Measurements from ENCODE around the gene USP17L5. TPM values are rescaled to one million over a fixed set of nuclear protein-coding genes. Genes with fewer than 3 reads are reported as not detected.
"Not testable (repeated sequence)": the region's sequence is repeated elsewhere in the genome, so short reads cannot be mapped to it uniquely, and the experiment has no call there.

USP17L5 gene
- total and polyA plus RNA-seq, 2 of the 4 experiments (the other 2 are of a cell fraction), result not detected

DNA sequence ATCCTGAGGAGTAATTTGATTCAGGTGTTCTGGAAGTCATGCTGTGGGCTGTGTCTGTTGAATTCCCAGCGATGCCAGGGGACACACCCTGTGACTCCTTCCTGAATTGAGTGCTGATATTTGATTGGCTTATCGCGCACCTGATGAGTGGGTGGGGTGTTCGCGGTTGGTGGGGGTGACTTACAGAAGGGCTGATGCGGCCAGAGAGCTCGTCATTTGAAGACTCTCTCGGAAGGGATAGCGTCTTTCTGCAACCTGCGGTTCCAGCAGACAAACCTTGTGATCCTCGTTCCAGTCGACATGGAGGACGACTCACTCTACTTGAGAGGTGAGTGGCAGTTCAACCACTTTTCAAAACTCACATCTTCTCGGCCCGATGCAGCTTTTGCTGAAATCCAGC, 14.1 kb downstream of the USP17L5 start, which contains the start of gene USP17L29:
Gene USP17L29 (plus strand): TSS at position 301 of the 400 bp plus-strand sequence. CDS start 0 bp downstream, at position 301.
- in situ Hi-C loops (cut with MboI; ENCODE audit: low sequenced_read_pairs); H3K79me1 ChIP-seq (ENCODE audit: low read depth in 1 of 2, low read length in 2 of 2); H2BK15ac ChIP-seq (ENCODE audit: low read depth, low read length); H3K27ac ChIP-seq (ENCODE audit: insufficient read depth, low read length); H3K23ac ChIP-seq (ENCODE audit: low read depth, low read length); POLR2A ChIA-PET (ENCODE audit: unreplicated experiment); H3K36me3 ChIP-seq (ENCODE audit: control insufficient read depth, insufficient read depth, low read length); H4K20me1 ChIP-seq (ENCODE audit: insufficient read depth, low read length); dilution Hi-C loops (cut with HindIII; ENCODE audit: low sequenced_read_pairs, unreplicated experiment); H3K9me3 ChIP-seq (ENCODE audit: control insufficient read depth, insufficient read depth, low read length); H3K56ac ChIP-seq (ENCODE audit: extremely low read depth, insufficient read depth, low read length); H4K91ac ChIP-seq (ENCODE audit: insufficient read depth, low read depth, low read length); CTCF ChIA-PET; H3K9me1 ChIP-seq (ENCODE audit: insufficient read depth, low read length); DNase-seq; H3K4me1 ChIP-seq (ENCODE audit: control insufficient read depth, insufficient read depth, low read length); H2AFZ ChIP-seq (replicated peaks; ENCODE audit: low read length, poor library complexity); H3K18ac ChIP-seq (ENCODE audit: low read depth, low read length); H4K8ac ChIP-seq (ENCODE audit: low read depth in 2 of 2, low read length in 2 of 2); H2BK20ac ChIP-seq (ENCODE audit: low read depth, low read length); ATAC-seq (ENCODE audit: low read depth); H3K4me3 ChIP-seq (ENCODE audit: insufficient read depth, low read depth, low read length); H3K4ac ChIP-seq (ENCODE audit: low read depth, low read length); H4K5ac ChIP-seq (ENCODE audit: low read depth, low read length); H3K27me3 ChIP-seq (ENCODE audit: control insufficient read depth, insufficient read depth, low read length); H2AK5ac ChIP-seq (ENCODE audit: low read depth, low read length); H3K4me2 ChIP-seq (ENCODE audit: low read depth, low read length); H3K9ac ChIP-seq (ENCODE audit: low read depth, low read length); intact Hi-C loops (cut with micrococcal nuclease); H3K14ac ChIP-seq (replicated peaks; ENCODE audit: low read depth, low read length); H2BK5ac ChIP-seq (ENCODE audit: low read depth, low read length, poor library complexity, severe bottlenecking); BruUV-seq (replicated peaks); H2BK120ac ChIP-seq (ENCODE audit: low read depth, low read length); H2AK9ac ChIP-seq (replicated peaks; ENCODE audit: low read depth, low read length, poor library complexity): not testable (repeated sequence)
- WGBS, 2 experiments (ENCODE audit: extremely low coverage in 2 of 2, insufficient read length in 1 of 2), result no CpG with 5 or more reads among the region's 15 CpGs

DNA sequence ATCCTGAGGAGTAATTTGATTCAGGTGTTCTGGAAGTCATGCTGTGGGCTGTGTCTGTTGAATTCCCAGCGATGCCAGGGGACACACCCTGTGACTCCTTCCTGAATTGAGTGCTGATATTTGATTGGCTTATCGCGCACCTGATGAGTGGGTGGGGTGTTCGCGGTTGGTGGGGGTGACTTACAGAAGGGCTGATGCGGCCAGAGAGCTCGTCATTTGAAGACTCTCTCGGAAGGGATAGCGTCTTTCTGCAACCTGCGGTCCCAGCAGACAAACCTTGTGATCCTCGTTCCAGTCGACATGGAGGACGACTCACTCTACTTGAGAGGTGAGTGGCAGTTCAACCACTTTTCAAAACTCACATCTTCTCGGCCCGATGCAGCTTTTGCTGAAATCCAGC, 23.6 kb downstream of the USP17L5 start, which contains the start of gene USP17L30:
Gene USP17L30 (plus strand): TSS at position 301 of the 400 bp plus-strand sequence. CDS start 0 bp downstream, at position 301.
- DNase-seq; H3K4ac ChIP-seq (ENCODE audit: low read depth, low read length); H3K79me1 ChIP-seq (ENCODE audit: low read depth in 1 of 2, low read length in 2 of 2); H2BK120ac ChIP-seq (ENCODE audit: low read depth, low read length); H3K9ac ChIP-seq (ENCODE audit: low read depth, low read length); H4K5ac ChIP-seq (ENCODE audit: low read depth, low read length); H2AFZ ChIP-seq (replicated peaks; ENCODE audit: low read length, poor library complexity); H4K8ac ChIP-seq (ENCODE audit: low read depth in 2 of 2, low read length in 2 of 2); CTCF ChIA-PET; H3K4me3 ChIP-seq (ENCODE audit: insufficient read depth, low read depth, low read length); H2BK20ac ChIP-seq (ENCODE audit: low read depth, low read length); H3K18ac ChIP-seq (ENCODE audit: low read depth, low read length); ATAC-seq (ENCODE audit: low read depth); H3K27me3 ChIP-seq (ENCODE audit: control insufficient read depth, insufficient read depth, low read length); H3K4me2 ChIP-seq (ENCODE audit: low read depth, low read length); H2BK15ac ChIP-seq (ENCODE audit: low read depth, low read length); H3K9me3 ChIP-seq (ENCODE audit: control insufficient read depth, insufficient read depth, low read length); H2AK5ac ChIP-seq (ENCODE audit: low read depth, low read length); H4K91ac ChIP-seq (ENCODE audit: insufficient read depth, low read depth, low read length); H3K14ac ChIP-seq (replicated peaks; ENCODE audit: low read depth, low read length); H3K27ac ChIP-seq (ENCODE audit: insufficient read depth, low read length); H3K23ac ChIP-seq (ENCODE audit: low read depth, low read length); BruUV-seq (replicated peaks); POLR2A ChIA-PET (ENCODE audit: unreplicated experiment); intact Hi-C loops (cut with micrococcal nuclease); H3K9me1 ChIP-seq (ENCODE audit: insufficient read depth, low read length); in situ Hi-C loops (cut with MboI; ENCODE audit: low sequenced_read_pairs); H2BK5ac ChIP-seq (ENCODE audit: low read depth, low read length, poor library complexity, severe bottlenecking); H4K20me1 ChIP-seq (ENCODE audit: insufficient read depth, low read length); H3K4me1 ChIP-seq (ENCODE audit: control insufficient read depth, insufficient read depth, low read length); dilution Hi-C loops (cut with HindIII; ENCODE audit: low sequenced_read_pairs, unreplicated experiment); H3K56ac ChIP-seq (ENCODE audit: extremely low read depth, insufficient read depth, low read length); H3K36me3 ChIP-seq (ENCODE audit: control insufficient read depth, insufficient read depth, low read length); H2AK9ac ChIP-seq (replicated peaks; ENCODE audit: low read depth, low read length, poor library complexity): not testable (repeated sequence)
- no CpG with 5 or more reads among the region's 15 CpGs for WGBS, 2 experiments (ENCODE audit: extremely low coverage in 2 of 2, insufficient read length in 1 of 2)
